SK-N-SH (cell line): ENCODE results near the gene GPR137. TPM values are rescaled to one million over a fixed set of nuclear protein-coding genes. Genes with fewer than 3 reads are reported as not detected.

Experiments
- CTCF ChIA-PET: fragments of 300-600, 350-600 bp; formaldehyde crosslinking; extraction: SDS; loops from one replicate; lab custom pipeline; 2021; lab: Yijun Ruan, JAX
- POLR2A ChIA-PET: fragments of 350-600 bp; sonication (Branson Sonifier 250); formaldehyde crosslinking; extraction: SDS; loops from one replicate; lab custom pipeline; 2020; ENCODE audit warnings: antibody characterized with exemption, inconsistent platforms; lab: Yijun Ruan, JAX
- DNase-seq: peaks from one replicate; pipeline ENCODE4 v3.0.0; 2012
- H2AFZ ChIP-seq: fragments of 200-600 bp; sonication (generic); 2 replicates; pipeline ENCODE4 v1.8.1; 2016; ENCODE audit warnings: antibody characterized with exemption, mild to moderate bottlenecking, low read depth
- H3F3A ChIP-seq: fragments of 200-600 bp; sonication (generic); replicated peaks from 2 replicates; pipeline ENCODE3; 2016; ENCODE audit warnings: antibody characterized with exemption, mild to moderate bottlenecking; ENCODE audit not compliant: insufficient read depth
- H3K27ac ChIP-seq, 2 experiments: fragments of 200-500 bp in 1 of 2; fragments of 200-600 bp in 1 of 2; sonication (Bioruptor generic) in 1 of 2; sonication (generic), shearing (Covaris generic) in 1 of 2; 2 replicates each; pipeline versions ENCODE4 v1.5.1 to v1.6.1; 2014 to 2016; ENCODE audit warnings: low read depth in 2 of 2, inconsistent platforms in 1 of 2, low read length in 1 of 2, mild to moderate bottlenecking in 1 of 2, mixed read lengths in 1 of 2
- H3K27me3 ChIP-seq: fragments of 200-600 bp; sonication (generic), shearing (Covaris generic); 2 replicates; pipeline ENCODE4 v1.6.1; 2016; ENCODE audit warnings: mixed run types; ENCODE audit not compliant: insufficient read depth
- H3K36me3 ChIP-seq, 2 experiments: fragments of 200-500 bp in 1 of 2; fragments of 200-600 bp in 1 of 2; sonication (Bioruptor generic) in 1 of 2; sonication (generic) in 1 of 2; replicated peaks in 1 of 2; 2 replicates each; pipeline versions ENCODE3 to v1.5.1; 2014 to 2016; ENCODE audit warnings: low read length in 1 of 2, mild to moderate bottlenecking in 1 of 2; ENCODE audit not compliant: insufficient read depth in 2 of 2, control insufficient read depth in 1 of 2
- H3K4me1 ChIP-seq, 2 experiments: fragments of 200-500 bp in 1 of 2; fragments of 200-600 bp in 1 of 2; sonication (Bioruptor generic) in 1 of 2; sonication (generic), shearing (Covaris generic) in 1 of 2; 2 replicates each; pipeline versions ENCODE4 v1.5.1 to v1.6.1; 2014 to 2016; ENCODE audit warnings: low read depth in 1 of 2, low read length in 1 of 2, mixed run types in 1 of 2; ENCODE audit not compliant: insufficient read depth in 2 of 2, control insufficient read depth in 1 of 2
- H3K4me2 ChIP-seq: fragments of 200-600 bp; sonication (generic), shearing (Covaris generic); 2 replicates; pipeline ENCODE4 v1.6.1; 2017; ENCODE audit warnings: mixed run types
- H3K4me3 ChIP-seq, 2 experiments: fragments of 200-500 bp in 1 of 2; fragments of 200-600 bp in 1 of 2; sonication (Bioruptor generic) in 1 of 2; sonication (generic), shearing (Covaris generic) in 1 of 2; 2 replicates each; pipeline versions ENCODE4 v1.5.1 to v1.8.1; 2014 to 2016; ENCODE audit warnings: low read depth in 2 of 2, inconsistent platforms in 1 of 2, low read length in 1 of 2, mild to moderate bottlenecking in 1 of 2, mixed read lengths in 1 of 2, moderate library complexity in 1 of 2
- H3K79me2 ChIP-seq: fragments of 200-600 bp; sonication (generic); 2 replicates; pipeline ENCODE4 v1.8.1; 2017; ENCODE audit warnings: mild to moderate bottlenecking; ENCODE audit not compliant: insufficient read depth
- H3K9ac ChIP-seq: fragments of 200-600 bp; sonication (generic); 2 replicates; pipeline ENCODE4 v1.6.1; 2017; ENCODE audit warnings: mixed run types
- H3K9me2 ChIP-seq: fragments of 200-600 bp; sonication (generic); 2 replicates; pipeline ENCODE4 v1.6.1; 2017; ENCODE audit warnings: mixed run types
- H3K9me3 ChIP-seq: fragments of 200-600 bp; sonication (generic); 2 replicates; pipeline ENCODE4 v1.6.1; 2017; ENCODE audit warnings: mixed run types, mild to moderate bottlenecking, moderate library complexity
- H4K20me1 ChIP-seq: fragments of 200-600 bp; sonication (generic); 2 replicates; pipeline ENCODE4 v1.6.1; 2017; ENCODE audit warnings: mild to moderate bottlenecking, mixed run types; ENCODE audit not compliant: insufficient read depth
- CHD2 ChIP-seq: fragments of 150-350 bp; IDR thresholded peaks from 2 replicates; pipeline ENCODE4 v1.6.1; 2018; ENCODE audit warnings: low read length; ENCODE audit not compliant: partially characterized antibody
- CTCF ChIP-seq: fragments of 200-600 bp; sonication (generic); IDR thresholded peaks from 2 replicates; pipeline ENCODE4 v1.6.1; 2017; ENCODE audit warnings: antibody characterized with exemption, mild to moderate bottlenecking, moderate library complexity
- ELF1 ChIP-seq: IDR thresholded peaks from 2 replicates; pipeline ENCODE4 v1.4.0; 2012
- EP300 ChIP-seq, 2 experiments: IDR thresholded peaks; 2 replicates each; pipeline versions ENCODE4 v1.4.0 to v1.6.1; 2012; ENCODE audit warnings: borderline replicate concordance in 1 of 2, low read depth in 1 of 2, low read length in 1 of 2
- FOSL2 ChIP-seq: IDR thresholded peaks from 2 replicates; pipeline ENCODE4 v1.4.0; 2012; ENCODE audit warnings: low read depth, mild to moderate bottlenecking, moderate library complexity, borderline replicate concordance
- FOXM1 ChIP-seq: IDR thresholded peaks from 2 replicates; pipeline ENCODE4 v1.4.0; 2012; ENCODE audit warnings: low read depth, mild to moderate bottlenecking
- GATA2 ChIP-seq: sonication (generic); formaldehyde crosslinking; IDR thresholded peaks from 2 replicates; pipeline ENCODE4 v1.5.0; 2020; ENCODE audit warnings: mild to moderate bottlenecking, missing genetic modification reagents
- MAX ChIP-seq: IDR thresholded peaks from 2 replicates; pipeline ENCODE4 v1.4.0; 2012; ENCODE audit warnings: low read depth
- NRF1 ChIP-seq: IDR thresholded peaks from 2 replicates; pipeline ENCODE4 v1.6.1; 2012; ENCODE audit warnings: low read depth, mild to moderate bottlenecking, low read length
- POLR2AphosphoS5 ChIP-seq: IDR thresholded peaks from 2 replicates; pipeline ENCODE4 v1.6.1; 2012; ENCODE audit warnings: low read depth, low read length
- RAD21 ChIP-seq: IDR thresholded peaks from 2 replicates; pipeline ENCODE4 v1.6.1; 2012; ENCODE audit warnings: mild to moderate bottlenecking, low read length
- RCOR1 ChIP-seq: fragments of 150-350 bp; IDR thresholded peaks from 2 replicates; pipeline ENCODE4 v1.6.1; 2017; ENCODE audit warnings: antibody characterized with exemption, low read length
- RFX5 ChIP-seq: IDR thresholded peaks from 2 replicates; pipeline ENCODE4 v1.6.1; 2012; ENCODE audit warnings: mild to moderate bottlenecking, improper control_type of control experiment, low read length
- SIN3A ChIP-seq: IDR thresholded peaks from 2 replicates; pipeline ENCODE4 v1.6.1; 2012; ENCODE audit warnings: low read depth, mild to moderate bottlenecking, low read length, moderate library complexity, borderline replicate concordance
- TCF12 ChIP-seq: IDR thresholded peaks from 2 replicates; pipeline ENCODE4 v1.4.0; 2012
- TEAD4 ChIP-seq: IDR thresholded peaks from 2 replicates; pipeline ENCODE4 v1.4.0; 2012; ENCODE audit warnings: mild to moderate bottlenecking, borderline replicate concordance; ENCODE audit not compliant: insufficient read depth
- USF1 ChIP-seq: IDR thresholded peaks from 2 replicates; pipeline ENCODE4 v1.4.0; 2012; ENCODE audit warnings: low read depth, borderline replicate concordance
- USF2 ChIP-seq: fragments of 150-350 bp; IDR thresholded peaks from 2 replicates; pipeline ENCODE4 v1.6.1; 2017; ENCODE audit warnings: antibody characterized with exemption, low read length, low read depth, borderline replicate concordance
- WGBS: methylation state at CpG from one replicate; pipeline ENCODE4 v1.1.6; 2017; ENCODE audit warnings: low lambda C conversion rate; 5-methylcytosine and 5-hydroxymethylcytosine counted together
- polyA plus RNA-seq, 3 experiments: library from polyadenylated mRNA; depleted of rRNA; stranded (reverse); fragments of >200 nt; gene quantifications; 2 replicates each; pipeline ENCODE4 v1.2.3, GENCODE V29; 2012

GPR137 gene
- polyA plus RNA-seq, 1 of the 3 experiments (the other 2 are of a cell fraction), result 29.9 TPM

GRCh38 chr11:64331569-64332371, 46.1 kb downstream of the GPR137 start (continued):
- TF ChIP-seq USF2, result no peak

GRCh38 chr11:64333556-64333955, 47.9 kb downstream of the GPR137 start:
- 87% methylated on average over 8 of the region's 8 CpGs for WGBS
- Histone ChIP-seq H3K9me3 (no peaks in the 10 kb centered on the region), H3K27me3 (no peaks in the 10 kb centered on the region), H3K9me2 (no peaks in the 10 kb centered on the region), H3K36me3 (no peaks in the 10 kb centered on the region), H4K20me1 (no peaks in the 10 kb centered on the region), H3F3A (peaks cover 12% of the 10 kb centered on the region), H3K27ac (no peak overlapping the region), H2AFZ (no peak overlapping the region), H3K4me2 (no peak overlapping the region), H3K4me1 (peaks cover 4 to 6% of the 10 kb centered on the region in 2 experiments; a peak in 2 of 4 replicates), H3K9ac (no peak overlapping the region), H3K79me2 (no peaks in the 10 kb centered on the region), H3K4me3 (no peak overlapping the region)
- ChIA-PET CTCF (interaction anchor here (0.9 to 2.0 kb wide), 3 partner anchors 19 to 22 kb away, joined by 3 to 7 read pairs (median 7); no protein-coding TSS in a partner anchor), POLR2A (no interaction called here)
- no peak for DNase-seq
- TF ChIP-seq RAD21 (no peak), RFX5 (no peak), NRF1 (no peak), CHD2 (no peak), GATA2 (CRISPR knock-in tag) (no peak), TCF12 (no peak)

- 48% methylated on average over 12 of the region's 13 CpGs for WGBS
- Histone ChIP-seq H3K9me2 (no peaks in the 10 kb centered on the region), H3K36me3 (no peaks in the 10 kb centered on the region), H3K4me1 (peaks cover 4 to 6% of the 10 kb centered on the region in 2 experiments; a peak in 2 of 4 replicates), H3K4me3 (no peak overlapping the region), H3K27me3 (no peaks in the 10 kb centered on the region), H3K27ac (no peak overlapping the region), H3K9ac (no peak overlapping the region), H3K9me3 (no peaks in the 10 kb centered on the region), H2AFZ (no peak overlapping the region; the same call in 1 of the 2 replicates), H4K20me1 (no peaks in the 10 kb centered on the region), H3K4me2 (no peak overlapping the region; the same call in 1 of the 2 replicates), H3F3A (peaks cover 10% of the 10 kb centered on the region), H3K79me2 (no peaks in the 10 kb centered on the region)
- ChIA-PET POLR2A (interaction anchor here (1.3 kb wide), 1 partner anchor 18 kb away, joined by 4 read pairs; the partner anchor contains the start of gene TRMT112), CTCF (interaction anchor here (1.3 kb wide), 1 partner anchor 31 kb away, joined by 6 read pairs; no protein-coding TSS in a partner anchor)
- DNase-seq, result peak; percentile 69
- TF ChIP-seq ELF1 (no peak), EP300 (IDR thresholded peaks at IDR 0.05; ENCODE audit: borderline replicate concordance in 1 of 2, low read depth in 1 of 2, low read length in 1 of 2) (peak in 1 of 2 experiments; percentile 31; a peak in 1 of 4 replicates), SIN3A (0 out of 2 replicates have a peak, but pooled peaks have one; percentile 45), POLR2AphosphoS5 (peak; percentile 26; the same call in 1 of the 2 replicates), FOXM1 (no peak), TCF12 (peak; percentile 91), CHD2 (no peak), FOSL2 (peak; percentile 91), RCOR1 (no peak), TEAD4 (peak; percentile 72), MAX (peak; percentile 51), CTCF (no peak), USF1 (peak; percentile 41; the same call in 1 of the 2 replicates)
These were observed 49.4 kb downstream of the GPR137 start for GRCh38 chr11:64334764-64335735.
